HEK293 (cell line): ENCODE data around the gene INPP5B.
A peak's percentile ranks its signal among the peaks of the same experiment; 100 is the strongest.

ENCODE experiments used
- CTCF ChIA-PET: fragments of 350-600 bp; formaldehyde crosslinking; extraction: SDS; loops from one replicate; lab custom pipeline; 2021; ENCODE audit warnings: antibody characterized with exemption; lab: Yijun Ruan, JAX
- POLR2A ChIA-PET: fragments of 300-600 bp; formaldehyde crosslinking; extraction: SDS; loops from one replicate; lab custom pipeline; 2020; ENCODE audit warnings: antibody characterized with exemption, inconsistent platforms; lab: Yijun Ruan, JAX
- H3K27ac ChIP-seq: fragments of 200-500 bp; sonication (Bioruptor generic); 2 replicates; pipeline ENCODE4 v1.5.1; 2014; ENCODE audit warnings: low read depth, low read length, control low read depth, inconsistent platforms; ENCODE audit errors: extremely low read depth
- H3K36me3 ChIP-seq, 2 experiments: fragments of 200-500 bp in 1 of 2; sonication (Bioruptor generic) in 1 of 2; 1 replicate in 1 of 2; 2 replicates in 1 of 2; pipeline ENCODE4 v1.5.1; 2014 to 2017; ENCODE audit warnings: inconsistent platforms in 2 of 2, low read length in 2 of 2; ENCODE audit not compliant: control insufficient read depth in 2 of 2, insufficient read depth in 1 of 2
- H3K4me1 ChIP-seq: fragments of 200-500 bp; sonication (Bioruptor generic); 2 replicates; pipeline ENCODE4 v1.5.1; 2014; ENCODE audit warnings: mild to moderate bottlenecking, low read length, inconsistent platforms; ENCODE audit not compliant: control insufficient read depth, insufficient read depth
- H3K4me3 ChIP-seq: 2 replicates; pipeline ENCODE4 v1.5.1; 2011; ENCODE audit warnings: low read depth, mild to moderate bottlenecking, control low read depth, low read length, moderate library complexity
- H3K9me3 ChIP-seq: fragments of 200-500 bp; sonication (Bioruptor generic); 2 replicates; pipeline ENCODE4 v1.5.1; 2014; ENCODE audit warnings: low read depth, low read length, inconsistent platforms; ENCODE audit not compliant: control insufficient read depth, insufficient read depth
- GLIS1 ChIP-seq: fragments of 450-650 bp; formaldehyde crosslinking; IDR thresholded peaks from 2 replicates; pipeline ENCODE4 v1.5.1; 2016; ENCODE audit warnings: missing biosample characterization, missing genetic modification characterization
- HOXD13 ChIP-seq: sonication (generic); formaldehyde crosslinking; IDR thresholded peaks from 2 replicates; pipeline ENCODE4 v1.8.0; 2022; ENCODE audit warnings: missing genetic modification reagents, borderline replicate concordance
- IKZF3 ChIP-seq: fragments of 450-650 bp; IDR thresholded peaks from 2 replicates; pipeline ENCODE4 v1.5.0; 2018; ENCODE audit warnings: missing biosample characterization, mild to moderate bottlenecking, missing genetic modification characterization, moderate library complexity
- KLF1 ChIP-seq: fragments of 450-650 bp; formaldehyde crosslinking; IDR thresholded peaks from 2 replicates; pipeline ENCODE4 v1.5.1; 2016; ENCODE audit warnings: missing biosample characterization, missing genetic modification characterization
- KLF8 ChIP-seq: fragments of 450-650 bp; formaldehyde crosslinking; IDR thresholded peaks from 2 replicates; pipeline ENCODE4 v1.5.1; 2016; ENCODE audit warnings: missing biosample characterization, missing genetic modification characterization
- OSR2 ChIP-seq: fragments of 450-650 bp; formaldehyde crosslinking; IDR thresholded peaks from 2 replicates; pipeline ENCODE4 v1.5.1; 2016; ENCODE audit warnings: missing biosample characterization, missing genetic modification characterization
- SCRT2 ChIP-seq: fragments of 450-650 bp; formaldehyde crosslinking; IDR thresholded peaks from 2 replicates; pipeline ENCODE4 v1.5.1; 2016; ENCODE audit warnings: missing biosample characterization, missing genetic modification characterization
- SP2 ChIP-seq: fragments of 450-650 bp; formaldehyde crosslinking; IDR thresholded peaks from 2 replicates; pipeline ENCODE4 v1.5.1; 2016; ENCODE audit warnings: missing biosample characterization, missing genetic modification characterization
- ZBTB11 ChIP-seq: fragments of 450-650 bp; formaldehyde crosslinking; conservative IDR thresholded peaks from 2 replicates; pipeline ENCODE4 v1.5.1; 2016; ENCODE audit warnings: low read depth, missing biosample characterization, missing genetic modification characterization
- ZBTB20 ChIP-seq: fragments of 450-650 bp; formaldehyde crosslinking; IDR thresholded peaks from 2 replicates; pipeline ENCODE4 v1.5.1; 2016; ENCODE audit warnings: missing biosample characterization, missing genetic modification characterization
- ZNF19 ChIP-seq: fragments of 450-650 bp; formaldehyde crosslinking; IDR thresholded peaks from 2 replicates; pipeline ENCODE4; 2016; ENCODE audit warnings: missing biosample characterization, missing genetic modification characterization, low read depth
- ZNF335 ChIP-seq: fragments of 450-650 bp; formaldehyde crosslinking; conservative IDR thresholded peaks from 2 replicates; pipeline ENCODE4 v1.5.1; 2016; ENCODE audit warnings: missing biosample characterization, missing genetic modification characterization
- ZNF426 ChIP-seq: fragments of 450-650 bp; formaldehyde crosslinking; IDR thresholded peaks from 2 replicates; pipeline ENCODE4 v1.5.1; 2017; ENCODE audit warnings: missing biosample characterization, missing genetic modification characterization, mild to moderate bottlenecking, inconsistent platforms, moderate library complexity
- ZNF548 ChIP-seq: fragments of 450-650 bp; formaldehyde crosslinking; IDR thresholded peaks from 2 replicates; pipeline ENCODE4 v1.5.1; 2016; ENCODE audit warnings: missing biosample characterization, missing genetic modification characterization
- ZNF561 ChIP-seq: fragments of 450-650 bp; IDR thresholded peaks from 2 replicates; pipeline ENCODE4 v1.5.1; 2018; ENCODE audit warnings: missing biosample characterization, missing genetic modification characterization, borderline replicate concordance
- ZNF629 ChIP-seq: fragments of 450-650 bp; formaldehyde crosslinking; IDR thresholded peaks from 2 replicates; pipeline ENCODE4 v1.5.1; 2017; ENCODE audit warnings: missing biosample characterization, missing genetic modification characterization
- ZNF658 ChIP-seq: fragments of 450-650 bp; formaldehyde crosslinking; IDR thresholded peaks from 2 replicates; pipeline ENCODE4; 2016; ENCODE audit warnings: missing biosample characterization, missing genetic modification characterization
- ZNF830 ChIP-seq: fragments of 450-650 bp; IDR thresholded peaks from 2 replicates; pipeline ENCODE4 v1.5.0; 2018; ENCODE audit warnings: missing biosample characterization, missing genetic modification characterization, low read depth, mild to moderate bottlenecking, moderate library complexity
- ZSCAN30 ChIP-seq: fragments of 450-650 bp; IDR thresholded peaks from 2 replicates; pipeline ENCODE4 v1.5.1; 2018; ENCODE audit warnings: missing biosample characterization, mild to moderate bottlenecking, missing genetic modification characterization, moderate library complexity
- ZXDB ChIP-seq: fragments of 450-650 bp; formaldehyde crosslinking; IDR thresholded peaks from 2 replicates; pipeline ENCODE4 v1.5.1; 2016; ENCODE audit warnings: missing biosample characterization, missing genetic modification characterization
- TF ChIP-seq, protein P1 (sequence below): fragments of 450-650 bp; IDR thresholded peaks from 2 replicates; pipeline ENCODE4 v1.5.1; 2018; ENCODE audit warnings: missing biosample characterization, missing genetic modification characterization
- TF ChIP-seq, protein P2 (sequence below): fragments of 450-650 bp; formaldehyde crosslinking; IDR thresholded peaks from 2 replicates; pipeline ENCODE4 v1.5.1; 2017; ENCODE audit warnings: missing biosample characterization, missing genetic modification characterization
- TF ChIP-seq, protein P3 (sequence below): fragments of 450-650 bp; formaldehyde crosslinking; IDR thresholded peaks from 2 replicates; pipeline ENCODE4 v1.5.0; 2017; ENCODE audit warnings: missing biosample characterization, missing genetic modification characterization, borderline replicate concordance

Gene INPP5B

GRCh38 chr1:37947364-37947763 is 511 bp upstream of the INPP5B start:
- no peaks in the 10 kb centered on the region for H3K4me1 ChIP-seq
- no peaks in the 10 kb centered on the region for H3K9me3 ChIP-seq
- ChIA-PET POLR2A (interaction anchor here (1.0 to 1.5 kb wide), 4 partner anchors 10 to 88 kb away, joined by 3 to 8 read pairs (median 4); partner anchors contain the start of gene MTF1), CTCF (interaction anchor here (0.8 to 1.1 kb wide), 3 partner anchors 14 to 43 kb away, joined by 3 to 4 read pairs (median 3); no protein-coding TSS in a partner anchor)
- no peak overlapping the region; the same call in 1 of the 2 replicates for H3K27ac ChIP-seq
- H3K36me3 ChIP-seq: peaks cover 0 to 9% of the 10 kb centered on the region in 2 experiments; a peak in 1 of 3 replicates
- peak overlapping the region; percentile 78; the same call in 1 of the 2 replicates for H3K4me3 ChIP-seq
- no peak for TF ChIP-seq ZNF830 (tag by site-specific recombination)
- TF ChIP-seq ZBTB11 (tag by site-specific recombination): peak; percentile 26; the same call in 1 of the 2 replicates
- TF ChIP-seq, all 188 proteins: peak for 1

DNA sequence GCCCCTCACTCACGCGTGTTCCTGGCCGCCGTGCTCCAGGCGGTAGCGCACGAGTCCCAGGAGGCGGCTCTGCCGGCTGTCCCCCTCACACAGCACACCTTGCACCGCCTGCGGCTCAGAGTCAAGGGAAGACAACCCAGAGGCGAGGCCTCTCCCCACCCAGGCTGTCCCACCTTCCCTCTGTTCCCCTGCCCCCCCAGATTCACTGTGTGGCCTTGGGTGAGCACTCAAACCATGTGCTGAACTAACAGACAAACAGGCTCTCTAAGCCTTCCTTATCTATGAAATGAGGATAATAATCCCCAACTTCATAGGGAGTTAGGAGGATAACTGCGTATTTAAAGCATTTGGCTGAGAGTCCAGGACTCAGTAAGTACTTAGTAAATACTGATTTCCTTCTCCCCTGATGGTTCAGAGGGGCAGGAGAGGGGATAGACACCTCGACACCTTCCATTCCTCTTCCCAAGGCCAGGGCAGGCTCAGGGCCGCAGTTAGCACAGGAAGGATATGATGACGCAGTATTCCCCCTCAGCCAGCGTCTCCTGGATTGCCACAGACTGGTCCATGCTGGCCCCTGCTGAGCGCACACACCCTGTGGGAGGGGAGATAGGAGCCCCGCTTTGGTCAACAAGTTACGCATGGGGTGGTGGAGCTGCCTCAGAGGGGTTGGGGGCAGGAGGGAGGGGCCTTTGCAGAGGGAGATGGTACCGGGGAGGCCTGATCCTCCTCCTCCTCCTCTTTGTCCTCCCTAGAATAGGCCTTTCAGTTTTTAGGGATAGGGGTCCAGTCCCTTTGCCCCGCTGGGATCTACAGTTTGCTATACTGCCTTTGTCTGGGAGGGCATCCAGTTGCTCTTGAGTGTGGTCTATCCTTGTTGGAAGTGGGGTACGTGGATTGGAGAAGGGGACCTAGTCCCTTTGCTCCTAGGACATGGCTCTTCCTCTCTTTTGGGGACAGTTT is 830 bp downstream of the INPP5B start:
- H3K4me1 ChIP-seq: no peaks in the 10 kb centered on the region
- H3K4me3 ChIP-seq: peak overlapping the region; percentile 78
- CTCF ChIA-PET: interaction anchor here (1.1 kb wide), 1 partner anchor 13 kb away, joined by 4 read pairs; no protein-coding TSS in a partner anchor
- H3K36me3 ChIP-seq: peaks cover 0 to 12% of the 10 kb centered on the region in 2 experiments; a peak in 1 of 3 replicates
- POLR2A ChIA-PET: interaction anchor here (0.5 to 1.4 kb wide), 2 partner anchors 8 to 15 kb away, joined by 4 to 8 read pairs; no protein-coding TSS in a partner anchor
- H3K9me3 ChIP-seq: no peaks in the 10 kb centered on the region
- peak overlapping the region; percentile 44; the same call in 1 of the 2 replicates for H3K27ac ChIP-seq
- TF ChIP-seq ZNF19 (tag by site-specific recombination): no peak
- TF ChIP-seq ZNF658: no peak
- TF ChIP-seq IKZF3: peak; percentile 59
- peak; percentile 13; the same call in 1 of the 2 replicates for TF ChIP-seq ZSCAN30 (tag by site-specific recombination)
- no peak for TF ChIP-seq KLF8 (tag by site-specific recombination)
- no peak for TF ChIP-seq ZNF426
- peak; percentile 84 for TF ChIP-seq ZNF629
- peak; percentile 94 for TF ChIP-seq GLIS1 (tag by site-specific recombination)
- no peak for TF ChIP-seq OSR2 (tag by site-specific recombination)
- 0 out of 2 replicates have a peak, but pooled peaks have one; percentile 12 for TF ChIP-seq KLF1 (tag by site-specific recombination)
- TF ChIP-seq SCRT2 (tag by site-specific recombination): peak; percentile 92
- TF ChIP-seq ZXDB (tag by site-specific recombination): 0 out of 2 replicates have a peak, but pooled peaks have one; percentile 9
- 0 out of 2 replicates have a peak, but pooled peaks have one; percentile 47 for TF ChIP-seq ZNF561 (tag by site-specific recombination)
- TF ChIP-seq ZNF548 (tag by site-specific recombination): no peak
- TF ChIP-seq HOXD13 (CRISPR knock-in tag): no peak
- TF ChIP-seq, protein P1, sequence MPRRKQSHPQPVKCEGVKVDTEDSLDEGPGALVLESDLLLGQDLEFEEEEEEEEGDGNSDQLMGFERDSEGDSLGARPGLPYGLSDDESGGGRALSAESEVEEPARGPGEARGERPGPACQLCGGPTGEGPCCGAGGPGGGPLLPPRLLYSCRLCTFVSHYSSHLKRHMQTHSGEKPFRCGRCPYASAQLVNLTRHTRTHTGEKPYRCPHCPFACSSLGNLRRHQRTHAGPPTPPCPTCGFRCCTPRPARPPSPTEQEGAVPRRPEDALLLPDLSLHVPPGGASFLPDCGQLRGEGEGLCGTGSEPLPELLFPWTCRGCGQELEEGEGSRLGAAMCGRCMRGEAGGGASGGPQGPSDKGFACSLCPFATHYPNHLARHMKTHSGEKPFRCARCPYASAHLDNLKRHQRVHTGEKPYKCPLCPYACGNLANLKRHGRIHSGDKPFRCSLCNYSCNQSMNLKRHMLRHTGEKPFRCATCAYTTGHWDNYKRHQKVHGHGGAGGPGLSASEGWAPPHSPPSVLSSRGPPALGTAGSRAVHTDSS (tag by site-specific recombination): peak; percentile 53; the same call in 1 of the 2 replicates
- peak; percentile 19; the same call in 1 of the 2 replicates for TF ChIP-seq ZBTB20 (tag by site-specific recombination)
- TF ChIP-seq, protein P2, sequence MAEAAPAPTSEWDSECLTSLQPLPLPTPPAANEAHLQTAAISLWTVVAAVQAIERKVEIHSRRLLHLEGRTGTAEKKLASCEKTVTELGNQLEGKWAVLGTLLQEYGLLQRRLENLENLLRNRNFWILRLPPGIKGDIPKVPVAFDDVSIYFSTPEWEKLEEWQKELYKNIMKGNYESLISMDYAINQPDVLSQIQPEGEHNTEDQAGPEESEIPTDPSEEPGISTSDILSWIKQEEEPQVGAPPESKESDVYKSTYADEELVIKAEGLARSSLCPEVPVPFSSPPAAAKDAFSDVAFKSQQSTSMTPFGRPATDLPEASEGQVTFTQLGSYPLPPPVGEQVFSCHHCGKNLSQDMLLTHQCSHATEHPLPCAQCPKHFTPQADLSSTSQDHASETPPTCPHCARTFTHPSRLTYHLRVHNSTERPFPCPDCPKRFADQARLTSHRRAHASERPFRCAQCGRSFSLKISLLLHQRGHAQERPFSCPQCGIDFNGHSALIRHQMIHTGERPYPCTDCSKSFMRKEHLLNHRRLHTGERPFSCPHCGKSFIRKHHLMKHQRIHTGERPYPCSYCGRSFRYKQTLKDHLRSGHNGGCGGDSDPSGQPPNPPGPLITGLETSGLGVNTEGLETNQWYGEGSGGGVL (tag by site-specific recombination): peak; percentile 84
- TF ChIP-seq, protein P3, sequence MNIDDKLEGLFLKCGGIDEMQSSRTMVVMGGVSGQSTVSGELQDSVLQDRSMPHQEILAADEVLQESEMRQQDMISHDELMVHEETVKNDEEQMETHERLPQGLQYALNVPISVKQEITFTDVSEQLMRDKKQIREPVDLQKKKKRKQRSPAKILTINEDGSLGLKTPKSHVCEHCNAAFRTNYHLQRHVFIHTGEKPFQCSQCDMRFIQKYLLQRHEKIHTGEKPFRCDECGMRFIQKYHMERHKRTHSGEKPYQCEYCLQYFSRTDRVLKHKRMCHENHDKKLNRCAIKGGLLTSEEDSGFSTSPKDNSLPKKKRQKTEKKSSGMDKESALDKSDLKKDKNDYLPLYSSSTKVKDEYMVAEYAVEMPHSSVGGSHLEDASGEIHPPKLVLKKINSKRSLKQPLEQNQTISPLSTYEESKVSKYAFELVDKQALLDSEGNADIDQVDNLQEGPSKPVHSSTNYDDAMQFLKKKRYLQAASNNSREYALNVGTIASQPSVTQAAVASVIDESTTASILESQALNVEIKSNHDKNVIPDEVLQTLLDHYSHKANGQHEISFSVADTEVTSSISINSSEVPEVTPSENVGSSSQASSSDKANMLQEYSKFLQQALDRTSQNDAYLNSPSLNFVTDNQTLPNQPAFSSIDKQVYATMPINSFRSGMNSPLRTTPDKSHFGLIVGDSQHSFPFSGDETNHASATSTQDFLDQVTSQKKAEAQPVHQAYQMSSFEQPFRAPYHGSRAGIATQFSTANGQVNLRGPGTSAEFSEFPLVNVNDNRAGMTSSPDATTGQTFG (tag by site-specific recombination): no peak
- peak; percentile 11; the same call in 1 of the 2 replicates for TF ChIP-seq SP2 (tag by site-specific recombination)
- TF ChIP-seq ZNF335 (tag by site-specific recombination): peak; percentile 47; the same call in 1 of the 2 replicates
